Measurements from ENCODE around the gene CAPG. TPM values are rescaled to one million over a fixed set of nuclear protein-coding genes. Genes with fewer than 3 reads are reported as not detected.

Gene CAPG
- polyA plus RNA-seq, 2 of the 4 experiments (the other 2 are of a cell fraction) = 57.5 to 81.0 TPM

- TF ChIP-seq, protein P1, sequence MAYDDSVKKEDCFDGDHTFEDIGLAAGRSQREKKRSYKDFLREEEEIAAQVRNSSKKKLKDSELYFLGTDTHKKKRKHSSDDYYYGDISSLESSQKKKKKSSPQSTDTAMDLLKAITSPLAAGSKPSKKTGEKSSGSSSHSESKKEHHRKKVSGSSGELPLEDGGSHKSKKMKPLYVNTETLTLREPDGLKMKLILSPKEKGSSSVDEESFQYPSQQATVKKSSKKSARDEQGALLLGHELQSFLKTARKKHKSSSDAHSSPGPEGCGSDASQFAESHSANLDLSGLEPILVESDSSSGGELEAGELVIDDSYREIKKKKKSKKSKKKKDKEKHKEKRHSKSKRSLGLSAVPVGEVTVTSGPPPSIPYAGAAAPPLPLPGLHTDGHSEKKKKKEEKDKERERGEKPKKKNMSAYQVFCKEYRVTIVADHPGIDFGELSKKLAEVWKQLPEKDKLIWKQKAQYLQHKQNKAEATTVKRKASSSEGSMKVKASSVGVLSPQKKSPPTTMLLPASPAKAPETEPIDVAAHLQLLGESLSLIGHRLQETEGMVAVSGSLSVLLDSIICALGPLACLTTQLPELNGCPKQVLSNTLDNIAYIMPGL (CRISPR knock-in tag; IDR thresholded peaks at IDR 0.05; ENCODE audit: borderline replicate concordance) = no peak
- TF ChIP-seq MAFK (IDR thresholded peaks at IDR 0.05; ENCODE audit: partially characterized antibody) (no peak), ZFP36 (IDR thresholded peaks at IDR 0.05; ENCODE audit: borderline replicate concordance, partially characterized antibody) (no peak)
Measured at GRCh38 chr2:85434696-85435095, 24.5 kb upstream of the CAPG start (continued).

DNA sequence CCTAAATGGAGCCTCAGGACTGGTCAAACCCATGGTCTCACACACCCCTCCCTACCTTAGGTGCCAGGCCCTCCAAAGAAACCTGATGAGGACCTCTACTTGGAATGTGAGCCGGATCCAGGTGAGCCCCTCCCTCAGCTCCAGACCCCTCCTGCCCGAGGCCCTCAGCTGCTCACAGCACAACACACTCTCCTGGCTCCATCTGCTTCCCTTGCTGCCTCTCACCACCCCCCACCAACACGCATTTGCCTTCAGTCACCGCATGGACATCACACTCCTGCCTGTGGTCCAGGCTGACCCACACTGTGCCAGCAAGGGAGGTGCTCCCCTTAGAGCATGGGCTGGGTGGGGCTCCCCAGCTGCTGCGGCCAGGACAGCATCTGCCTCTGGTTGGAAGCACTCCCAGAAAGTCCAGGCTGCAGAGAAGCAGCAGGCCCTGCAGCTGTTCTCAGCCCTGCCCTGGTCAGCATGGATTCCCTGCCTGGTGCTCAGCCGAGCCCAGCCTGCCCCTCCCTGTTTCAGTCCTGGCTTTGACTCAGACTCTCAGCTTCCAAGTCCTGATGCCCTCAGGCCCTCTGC is 23.4 kb upstream of the CAPG start:
- CTCF ChIA-PET = interaction anchor here (0.6 to 41.9 kb wide), 8 partner anchors 8 to 374 kb away, joined by 3 to 1185 read pairs (median 5); partner anchors contain the start of genes GGCX, MAT2A and SH2D6
- Histone ChIP-seq H3K9me3 (no peaks in the 10 kb centered on the region), H3K4me3 (no peak overlapping the region), H3K27ac (peak overlapping the region; percentile 91 to 95), H3K4me2 (peak overlapping the region; percentile 38), H3K4me1 (peaks cover 80% of the 10 kb centered on the region)
- ATAC-seq = peak; percentile 21 to 46; a peak in 5 of 6 replicates
- TF ChIP-seq HDAC2 (IDR thresholded peaks at IDR 0.05) (no peak), MYC (IDR thresholded peaks at IDR 0.05; ENCODE audit: borderline replicate concordance, low read length) (no peak), HOXB5 (CRISPR knock-in tag; IDR thresholded peaks at IDR 0.05) (no peak), TFCP2L1 (CRISPR knock-in tag; IDR thresholded peaks at IDR 0.05) (no peak), CHD4 (IDR thresholded peaks at IDR 0.05; ENCODE audit: borderline replicate concordance) (no peak), HOXA7 (CRISPR knock-in tag; IDR thresholded peaks at IDR 0.05) (no peak), ZNF302 (CRISPR knock-in tag; IDR thresholded peaks at IDR 0.05) (no peak), MAFK (IDR thresholded peaks at IDR 0.05; ENCODE audit: partially characterized antibody) (no peak)
- TF ChIP-seq, protein P1 (CRISPR knock-in tag; IDR thresholded peaks at IDR 0.05; ENCODE audit: borderline replicate concordance) = no peak
- WGBS (ENCODE audit: missing lambda C conversion rate) = 50% methylated on average over 5 of the region's 6 CpGs
- no peak for FAIRE-seq
- POLR2A ChIA-PET = interaction anchor here (3.5 kb wide), 1 partner anchor 106 kb away, joined by 31 read pairs; the partner anchor contains the start of gene MAT2A
- DNase-seq (ENCODE audit: low read depth in 1 of 2, low spot score in 1 of 2) = peak in 1 of 2 experiments; percentile 55

- DNase-seq (ENCODE audit: low read depth in 1 of 2, low spot score in 1 of 2) (no peak), FAIRE-seq (no peak)
Measured at GRCh38 chr2:85431570-85432205, 21.5 kb upstream of the CAPG start.

More at GRCh38 chr2:85431570-85432205, 21.5 kb upstream of the CAPG start:
- ChIA-PET CTCF (interaction anchor here (0.6 to 41.9 kb wide), 3 partner anchors 10 to 143 kb away, joined by 3 to 1185 read pairs (median 209); partner anchors contain the start of genes GGCX, MAT2A and SH2D6), POLR2A (interaction anchor here (0.7 to 4.6 kb wide), 5 partner anchors 10 to 119 kb away, joined by 3 to 30 read pairs (median 4); partner anchors contain the start of gene MAT2A)
- TF ChIP-seq NPAS2 (CRISPR knock-in tag; IDR thresholded peaks at IDR 0.05; ENCODE audit: borderline replicate concordance) (no peak), POLR2AphosphoS2 (conservative IDR thresholded peaks at IDR 0.05; ENCODE audit: low read length) (no peak), JUNB (IDR thresholded peaks at IDR 0.05) (no peak), PHF8 (IDR thresholded peaks at IDR 0.05; ENCODE audit: borderline replicate concordance, low read depth) (no peak), TP53 (CRISPR knock-in tag; IDR thresholded peaks at IDR 0.05) (no peak)
- TF ChIP-seq, protein P2, sequence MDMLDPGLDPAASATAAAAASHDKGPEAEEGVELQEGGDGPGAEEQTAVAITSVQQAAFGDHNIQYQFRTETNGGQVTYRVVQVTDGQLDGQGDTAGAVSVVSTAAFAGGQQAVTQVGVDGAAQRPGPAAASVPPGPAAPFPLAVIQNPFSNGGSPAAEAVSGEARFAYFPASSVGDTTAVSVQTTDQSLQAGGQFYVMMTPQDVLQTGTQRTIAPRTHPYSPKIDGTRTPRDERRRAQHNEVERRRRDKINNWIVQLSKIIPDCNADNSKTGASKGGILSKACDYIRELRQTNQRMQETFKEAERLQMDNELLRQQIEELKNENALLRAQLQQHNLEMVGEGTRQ (IDR thresholded peaks at IDR 0.05) = no peak
- H3K9me3 ChIP-seq = no peaks in the 10 kb centered on the region
- no peak overlapping the region for H3K4me2 ChIP-seq
- ATAC-seq = no peak
- H3K27ac ChIP-seq = peak overlapping the region; percentile 62 to 80; a peak in 5 of 6 replicates
- no peak overlapping the region for H3K4me3 ChIP-seq
- WGBS (ENCODE audit: missing lambda C conversion rate) = 89% methylated on average over 10 of the region's 10 CpGs
- H3K4me1 ChIP-seq = peaks cover 69% of the 10 kb centered on the region
